CD4-positive, alpha-beta T cell (primary cell): ENCODE results near the gene PIP4K2A. TPM values are rescaled to one million over a fixed set of nuclear protein-coding genes. Genes with fewer than 3 reads are reported as not detected.
A peak's percentile ranks its signal among the peaks of the same experiment; 100 is the strongest.

Source experiments
- ATAC-seq: fragments of 200-7000 bp; cut with Tn5 transposase; one replicate; pipeline ENCODE4 v1.10.0; 2022; ENCODE audit warnings: mild to moderate bottlenecking; ENCODE audit not compliant: poor library complexity
- CTCF ChIA-PET: fragments of 350-600 bp; sonication (Branson Sonifier 250); formaldehyde crosslinking; loops from one replicate; lab custom pipeline; 2021; ENCODE audit warnings: antibody characterized with exemption, inconsistent platforms; lab: Charles Lee
- POLR2A ChIA-PET: fragments of 350-600 bp; sonication (Branson Sonifier 250); formaldehyde crosslinking; loops from one replicate; lab custom pipeline; 2021; ENCODE audit warnings: antibody characterized with exemption, inconsistent platforms; lab: Charles Lee
- DNase-seq, 14 experiments: peaks; one replicate each; pipeline ENCODE4 v3.0.0-alpha.2; 2013 to 2020; ENCODE audit warnings: mixed read lengths in 2 of 14
- H3K27ac ChIP-seq, 2 donors: one replicate each; pipeline versions ENCODE4 v1.5.1 to v1.7.0; 2013; ENCODE audit warnings: low read length in 2 of 2, low read depth in 1 of 2, mild to moderate bottlenecking in 1 of 2
- H3K27me3 ChIP-seq, 2 experiments: 1 replicate in 1 of 2; 2 replicates in 1 of 2; pipeline versions ENCODE4 v1.6.1 to v1.7.0; 2013; ENCODE audit warnings: low read length in 2 of 2, control low read depth in 1 of 2, mild to moderate bottlenecking in 1 of 2, moderate library complexity in 1 of 2; ENCODE audit not compliant: insufficient read depth in 2 of 2, control insufficient read depth in 1 of 2
- H3K36me3 ChIP-seq: one replicate; pipeline ENCODE4 v1.6.1; 2013; ENCODE audit warnings: low read length, control low read depth; ENCODE audit not compliant: insufficient read depth
- H3K4me1 ChIP-seq: one replicate; pipeline ENCODE4 v1.6.1; 2013; ENCODE audit warnings: low read length, control low read depth; ENCODE audit not compliant: insufficient read depth
- H3K4me3 ChIP-seq: one replicate; pipeline ENCODE4 v1.5.1; 2013; ENCODE audit warnings: mild to moderate bottlenecking, low read length, moderate library complexity
- H3K9me3 ChIP-seq, 2 experiments: 1 replicate in 1 of 2; 2 replicates in 1 of 2; pipeline versions ENCODE4 v1.6.1 to v1.7.0; 2013; ENCODE audit warnings: low read length in 2 of 2, mild to moderate bottlenecking in 2 of 2, control low read depth in 1 of 2, moderate library complexity in 1 of 2; ENCODE audit not compliant: control insufficient read depth in 1 of 2, insufficient read depth in 1 of 2
- H3K27ac Mint-ChIP-seq: one replicate; pipeline ENCODE4 v1.8.0; 2020; ENCODE audit warnings: mixed read lengths
- H3K27me3 Mint-ChIP-seq: one replicate; pipeline ENCODE4 v1.8.0; 2021; ENCODE audit warnings: mixed read lengths
- H3K36me3 Mint-ChIP-seq: one replicate; pipeline ENCODE4 v1.8.0; 2021; ENCODE audit warnings: low read depth, mixed read lengths
- H3K4me1 Mint-ChIP-seq: one replicate; pipeline ENCODE4 v1.8.0; 2021; ENCODE audit warnings: low read depth, mixed read lengths
- H3K4me3 Mint-ChIP-seq: one replicate; pipeline ENCODE4 v1.8.0; 2020; ENCODE audit warnings: mild to moderate bottlenecking, mixed read lengths
- H3K9me3 Mint-ChIP-seq: one replicate; pipeline ENCODE4 v1.8.0; 2020; ENCODE audit warnings: mixed read lengths
- intact Hi-C, 2 experiments: fragments of 100-400 bp; cut with DNase I in 1 of 2; cut with micrococcal nuclease in 1 of 2; formaldehyde crosslinking; loops; one replicate each; pipeline versions ENCODE4 v1.15.1 to v1.9.0; 2023 to 2025; cut with DNase I, micrococcal nuclease
- total RNA-seq, 174 experiments: library from RNA in 2 of 174; stranded (reverse) in 2 of 174; gene quantifications; one replicate each; pipeline ENCODE4 v1.2.3 and lab custom pipeline; 2021 to 2026
- TF ChIP-seq, protein P1 (sequence below): fragments of 200-600 bp; IDR thresholded peaks from one replicate; pipeline ENCODE4 v1.8.0; 2022; ENCODE audit warnings: antibody characterized with exemption, mild to moderate bottlenecking

Gene PIP4K2A
- total RNA-seq, 2 experiments from 2014 or later = 75.4 to 87.2 TPM

DNA sequence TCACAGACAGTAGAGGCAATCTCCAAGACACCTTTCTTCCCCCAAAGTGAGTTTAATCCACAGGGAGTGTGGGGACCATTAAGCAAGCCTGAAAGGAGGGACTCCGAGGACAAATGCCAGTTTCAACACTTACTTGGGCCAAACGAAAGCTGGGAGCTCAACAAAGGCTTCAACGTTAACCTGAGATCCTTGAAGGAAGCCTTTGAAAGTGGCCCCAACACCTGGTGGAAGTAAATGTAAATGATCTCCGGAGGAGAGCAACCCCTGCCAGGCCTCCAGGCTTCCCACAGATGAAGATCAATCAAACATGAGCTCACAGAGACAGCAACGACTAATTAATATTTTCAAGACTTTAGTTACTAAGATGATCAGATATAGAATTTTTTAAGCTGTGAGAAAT is 103.8 kb downstream of the PIP4K2A start:
- ATAC-seq (no peak), DNase-seq (no peak)
- ChIA-PET POLR2A (interaction anchor here (1.0 to 6.9 kb wide), 13 partner anchors 9 to 174 kb away, joined by 3 to 55 read pairs (median 20); partner anchors contain the start of gene PIP4K2A), CTCF (interaction anchor here (0.5 to 2.6 kb wide), 6 partner anchors 9 to 378 kb away, joined by 3 to 18 read pairs (median 6); no protein-coding TSS in a partner anchor)
- peak overlapping the region; percentile 31 for H3K4me3 Mint-ChIP-seq
- H3K36me3 Mint-ChIP-seq = peaks cover 57% of the 10 kb centered on the region
- H3K36me3 ChIP-seq = peaks cover 34% of the 10 kb centered on the region
- peak overlapping the region; percentile 98 for H3K27ac Mint-ChIP-seq
- H3K4me1 Mint-ChIP-seq = peaks cover 96% of the 10 kb centered on the region
- no peak overlapping the region for H3K4me3 ChIP-seq
- H3K27ac ChIP-seq = peak overlapping the region; percentile 87 to 98
- peaks cover 80% of the 10 kb centered on the region for H3K4me1 ChIP-seq
- intact Hi-C loops = loop anchor here (1.0 to 5.0 kb wide), 7 partner anchors 20 to 104 kb away; partner anchors contain the start of gene PIP4K2A (in 2 of the 2)
- H3K27me3 ChIP-seq = no peaks in the 10 kb centered on the region
- TF ChIP-seq, protein P1, sequence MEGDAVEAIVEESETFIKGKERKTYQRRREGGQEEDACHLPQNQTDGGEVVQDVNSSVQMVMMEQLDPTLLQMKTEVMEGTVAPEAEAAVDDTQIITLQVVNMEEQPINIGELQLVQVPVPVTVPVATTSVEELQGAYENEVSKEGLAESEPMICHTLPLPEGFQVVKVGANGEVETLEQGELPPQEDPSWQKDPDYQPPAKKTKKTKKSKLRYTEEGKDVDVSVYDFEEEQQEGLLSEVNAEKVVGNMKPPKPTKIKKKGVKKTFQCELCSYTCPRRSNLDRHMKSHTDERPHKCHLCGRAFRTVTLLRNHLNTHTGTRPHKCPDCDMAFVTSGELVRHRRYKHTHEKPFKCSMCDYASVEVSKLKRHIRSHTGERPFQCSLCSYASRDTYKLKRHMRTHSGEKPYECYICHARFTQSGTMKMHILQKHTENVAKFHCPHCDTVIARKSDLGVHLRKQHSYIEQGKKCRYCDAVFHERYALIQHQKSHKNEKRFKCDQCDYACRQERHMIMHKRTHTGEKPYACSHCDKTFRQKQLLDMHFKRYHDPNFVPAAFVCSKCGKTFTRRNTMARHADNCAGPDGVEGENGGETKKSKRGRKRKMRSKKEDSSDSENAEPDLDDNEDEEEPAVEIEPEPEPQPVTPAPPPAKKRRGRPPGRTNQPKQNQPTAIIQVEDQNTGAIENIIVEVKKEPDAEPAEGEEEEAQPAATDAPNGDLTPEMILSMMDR = no peak
- H3K27me3 Mint-ChIP-seq = no peaks in the 10 kb centered on the region
- no peaks in the 10 kb centered on the region for H3K9me3 Mint-ChIP-seq
- H3K9me3 ChIP-seq = no peaks in the 10 kb centered on the region

DNA sequence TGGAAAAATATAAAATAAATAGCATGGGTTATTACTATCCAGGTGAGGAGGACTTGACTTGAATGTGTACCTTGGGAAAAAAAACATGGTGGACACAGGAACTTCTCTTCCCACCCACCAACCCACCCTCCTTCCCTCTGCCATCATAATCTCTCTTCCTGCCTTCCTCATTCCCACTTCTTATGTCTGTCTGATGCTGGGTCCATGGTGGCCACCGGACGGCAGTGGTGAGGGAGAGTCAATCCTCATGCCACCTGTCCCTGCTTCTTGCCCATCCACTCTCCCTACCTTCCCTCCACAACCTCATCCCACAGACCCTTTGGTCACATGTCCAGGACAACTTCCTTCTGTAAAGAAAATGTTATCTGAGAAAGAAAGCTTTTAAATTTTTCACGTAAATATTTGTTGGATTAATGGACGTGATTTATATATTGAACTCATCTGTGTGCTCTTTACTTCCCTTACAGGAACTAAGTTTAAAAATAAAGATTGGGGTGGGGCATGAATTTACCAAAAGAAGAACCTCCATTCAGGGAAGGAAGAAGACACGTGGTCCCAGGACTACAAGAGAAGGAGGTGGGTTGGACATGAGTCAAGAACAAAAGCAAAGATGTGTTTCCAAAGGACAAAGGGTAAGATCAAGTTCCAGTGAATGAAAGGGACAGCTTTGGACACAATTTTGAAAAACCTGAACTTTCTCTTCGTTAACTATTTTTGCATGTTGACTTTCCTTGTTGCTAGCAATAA is 104.5 kb downstream of the PIP4K2A start:
- Histone ChIP-seq H3K27me3 (no peaks in the 10 kb centered on the region), H3K9me3 (no peaks in the 10 kb centered on the region), H3K36me3 (peaks cover 38% of the 10 kb centered on the region), H3K4me3 (no peak overlapping the region), H3K4me1 (peaks cover 82% of the 10 kb centered on the region), H3K27ac (peak overlapping the region; percentile 87 to 98)
- Mint-ChIP-seq H3K36me3 (peaks cover 64% of the 10 kb centered on the region), H3K27me3 (no peaks in the 10 kb centered on the region), H3K4me3 (peak overlapping the region; percentile 31), H3K4me1 (peaks cover 96% of the 10 kb centered on the region), H3K27ac (peak overlapping the region; percentile 98), H3K9me3 (no peaks in the 10 kb centered on the region)
- no peak for DNase-seq
- ChIA-PET POLR2A (interaction anchor here (0.6 to 6.9 kb wide), 9 partner anchors 8 to 1091 kb away, joined by 3 to 55 read pairs (median 27); partner anchors contain the start of gene PIP4K2A), CTCF (interaction anchor here (1.3 to 2.6 kb wide), 4 partner anchors 10 to 379 kb away, joined by 5 to 18 read pairs (median 8); no protein-coding TSS in a partner anchor)
- no peak for ATAC-seq
- TF ChIP-seq, protein P1 = no peak
- intact Hi-C loops = loop anchor here (2.0 to 5.0 kb wide), 4 partner anchors 42 to 102 kb away; partner anchors contain the start of gene PIP4K2A (in 1 of the 2)

GRCh38 chr10:22609251-22609650 is 105.1 kb downstream of the PIP4K2A start:
- peaks cover 86% of the 10 kb centered on the region for H3K4me1 ChIP-seq
- Mint-ChIP-seq H3K27ac (peak overlapping the region; percentile 98), H3K27me3 (no peaks in the 10 kb centered on the region), H3K9me3 (no peaks in the 10 kb centered on the region), H3K4me1 (peaks cover 95% of the 10 kb centered on the region), H3K4me3 (peak overlapping the region; percentile 22), H3K36me3 (peaks cover 70% of the 10 kb centered on the region)
- no peaks in the 10 kb centered on the region for H3K27me3 ChIP-seq
- DNase-seq (no peak), ATAC-seq (no peak)
- H3K27ac ChIP-seq = peak overlapping the region; percentile 87 to 98
- H3K9me3 ChIP-seq = no peaks in the 10 kb centered on the region
- CTCF ChIA-PET = interaction anchor here (1.1 kb wide), 1 partner anchor 14 kb away, joined by 3 read pairs; no protein-coding TSS in a partner anchor
- H3K4me3 ChIP-seq = no peak overlapping the region
- POLR2A ChIA-PET = interaction anchor here (0.7 to 5.3 kb wide), 3 partner anchors 27 to 57 kb away, joined by 3 to 55 read pairs (median 27); no protein-coding TSS in a partner anchor
- H3K36me3 ChIP-seq = peaks cover 44% of the 10 kb centered on the region
- TF ChIP-seq, protein P1 = no peak
- intact Hi-C loops = no loop called here
